ENCODE measurements around the gene GALC.

GALC gene

DNA sequence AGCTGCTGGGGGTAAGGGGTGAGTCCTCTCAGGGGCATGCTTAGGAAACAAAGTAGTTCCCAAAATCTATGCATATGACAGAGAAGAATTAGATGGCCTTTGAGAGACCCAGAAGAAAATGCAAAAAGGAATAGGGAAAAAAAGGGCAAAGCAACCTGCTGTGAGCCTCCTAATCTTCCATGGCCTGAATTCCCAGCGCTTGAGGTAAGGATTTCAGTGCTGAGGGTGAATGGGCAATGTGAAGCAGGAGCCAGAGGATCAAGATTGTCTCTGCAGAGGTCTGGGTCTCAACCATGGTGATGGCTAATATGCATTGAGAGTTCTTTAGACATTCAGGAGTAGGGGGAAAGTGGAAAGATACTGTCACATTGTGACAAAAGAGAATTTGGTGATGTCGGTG, 43.4 kb upstream of the GALC start:
- Histone ChIP-seq H3K4me3 (ENCODE audit: low read depth, low read length) (no peak overlapping the region), H3K79me1 (ENCODE audit: low read length) (no peaks in the 10 kb centered on the region), H3K9me3 (ENCODE audit: insufficient read depth, low read depth, low read length) (no peaks in the 10 kb centered on the region), H3K4me2 (ENCODE audit: low read length) (no peak overlapping the region), H3K9ac (ENCODE audit: low read length) (no peak overlapping the region), H2AFZ (ENCODE audit: insufficient read depth, low read length, poor library complexity) (no peak overlapping the region), H2AK5ac (ENCODE audit: low read length) (no peak overlapping the region), H3K36me3 (ENCODE audit: control insufficient read depth in 1 of 2, insufficient read depth in 2 of 2, low read length in 2 of 2) (no peaks in the 10 kb centered on the region), H3K4me1 (ENCODE audit: control insufficient read depth in 1 of 2, insufficient read depth in 2 of 2, low read length in 2 of 2) (no peaks in the 10 kb centered on the region), H3K27me3 (ENCODE audit: insufficient read depth, low read length) (no peaks in the 10 kb centered on the region), H3K14ac (ENCODE audit: low read length) (no peak overlapping the region), H4K8ac (ENCODE audit: low read depth, low read length) (no peak overlapping the region), H4K12ac (ENCODE audit: low read depth, low read length) (no peak overlapping the region), H4K91ac (ENCODE audit: low read depth, low read length) (no peak overlapping the region), H3K4ac (ENCODE audit: low read depth, low read length) (no peak overlapping the region), H3K27ac (ENCODE audit: low read depth, low read length) (no peak overlapping the region), H3K18ac (ENCODE audit: low read length) (no peak overlapping the region), H3K79me2 (ENCODE audit: control insufficient read depth, insufficient read depth, low read length, poor library complexity) (no peaks in the 10 kb centered on the region), H3K23ac (ENCODE audit: low read length) (no peak overlapping the region), H2BK12ac (ENCODE audit: low read length) (no peak overlapping the region), H2BK5ac (ENCODE audit: low read depth, low read length, poor library complexity) (no peak overlapping the region), H2BK120ac (ENCODE audit: insufficient read depth, low read length, poor library complexity) (no peak overlapping the region)
- no peak for DNase-seq
- WGBS (ENCODE audit: extremely low coverage, insufficient coverage, insufficient read length) = no CpG with 5 or more reads among the region's 2 CpGs

DNA sequence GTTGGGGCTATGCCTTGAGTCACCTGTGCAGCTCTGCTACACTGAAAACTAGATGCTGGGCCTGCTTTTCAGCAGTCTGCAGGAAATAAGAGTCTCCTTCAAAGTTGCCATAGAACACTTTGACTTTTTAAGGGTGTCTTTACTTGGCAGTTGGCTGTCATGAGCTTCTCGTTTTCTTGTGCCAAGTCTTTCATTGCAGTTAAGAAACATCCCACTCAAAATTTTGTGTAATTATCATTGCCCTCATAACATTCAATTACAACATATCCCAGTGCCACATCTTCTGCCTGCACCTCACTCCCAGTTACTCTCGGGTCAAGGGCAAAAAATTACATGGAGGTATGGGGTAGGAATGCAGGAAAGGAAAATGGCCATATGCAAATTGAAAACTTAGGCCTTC, 41.1 kb upstream of the GALC start:
- Histone ChIP-seq H3K23ac (ENCODE audit: low read length) (no peak overlapping the region), H3K36me3 (ENCODE audit: control insufficient read depth in 1 of 2, insufficient read depth in 2 of 2, low read length in 2 of 2) (no peaks in the 10 kb centered on the region), H3K18ac (ENCODE audit: low read length) (no peak overlapping the region)

DNA sequence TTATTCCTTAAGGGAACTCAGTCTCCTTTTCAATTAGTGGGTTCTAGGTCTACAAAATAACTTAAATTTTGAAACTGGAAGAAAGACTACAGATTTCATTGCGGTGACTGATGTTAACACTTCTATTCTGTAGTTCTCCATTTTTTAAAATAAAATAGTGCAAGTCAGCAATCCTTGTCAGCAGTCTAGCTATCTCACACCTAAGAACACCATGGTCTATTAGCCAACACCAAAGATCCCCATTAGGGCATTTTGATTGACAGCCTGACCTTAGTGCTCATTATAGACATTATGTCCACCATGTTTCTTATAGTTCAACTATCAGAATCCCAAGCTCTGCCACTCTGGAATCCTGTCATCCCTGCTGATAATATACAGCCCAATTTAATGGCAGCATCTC, 39.4 kb upstream of the GALC start:
- Histone ChIP-seq H3K27ac (ENCODE audit: low read depth, low read length) (no peak overlapping the region), H2BK120ac (ENCODE audit: insufficient read depth, low read length, poor library complexity) (no peak overlapping the region), H2AK5ac (ENCODE audit: low read length) (no peak overlapping the region), H3K18ac (ENCODE audit: low read length) (no peak overlapping the region), H3K4ac (ENCODE audit: low read depth, low read length) (no peak overlapping the region), H3K4me1 (ENCODE audit: control insufficient read depth in 1 of 2, insufficient read depth in 2 of 2, low read length in 2 of 2) (no peaks in the 10 kb centered on the region), H3K23ac (ENCODE audit: low read length) (no peak overlapping the region), H4K8ac (ENCODE audit: low read depth, low read length) (no peak overlapping the region), H2AFZ (ENCODE audit: insufficient read depth, low read length, poor library complexity) (no peak overlapping the region), H3K9ac (ENCODE audit: low read length) (no peak overlapping the region), H4K91ac (ENCODE audit: low read depth, low read length) (no peak overlapping the region), H3K4me3 (ENCODE audit: low read depth, low read length) (no peak overlapping the region), H3K9me3 (ENCODE audit: insufficient read depth, low read depth, low read length) (no peaks in the 10 kb centered on the region), H3K79me2 (ENCODE audit: control insufficient read depth, insufficient read depth, low read length, poor library complexity) (no peaks in the 10 kb centered on the region), H3K36me3 (ENCODE audit: control insufficient read depth in 1 of 2, insufficient read depth in 2 of 2, low read length in 2 of 2) (no peaks in the 10 kb centered on the region), H3K14ac (ENCODE audit: low read length) (no peak overlapping the region), H2BK12ac (ENCODE audit: low read length) (no peak overlapping the region), H3K27me3 (ENCODE audit: insufficient read depth, low read length) (no peaks in the 10 kb centered on the region), H3K4me2 (ENCODE audit: low read length) (no peak overlapping the region), H2BK5ac (ENCODE audit: low read depth, low read length, poor library complexity) (no peak overlapping the region), H4K12ac (ENCODE audit: low read depth, low read length) (no peak overlapping the region), H3K79me1 (ENCODE audit: low read length) (no peaks in the 10 kb centered on the region)
- no peak for DNase-seq
- no CpG with 5 or more reads among the region's 1 CpG for WGBS (ENCODE audit: extremely low coverage, insufficient coverage, insufficient read length)

More for the DNA sequence above, 41.1 kb upstream of the GALC start:
- H2AFZ ChIP-seq (ENCODE audit: insufficient read depth, low read length, poor library complexity) = no peak overlapping the region
- H2BK120ac ChIP-seq (ENCODE audit: insufficient read depth, low read length, poor library complexity) = no peak overlapping the region
- H2BK5ac ChIP-seq (ENCODE audit: low read depth, low read length, poor library complexity) = no peak overlapping the region
- no peak overlapping the region for H2AK5ac ChIP-seq (ENCODE audit: low read length)
- H3K79me2 ChIP-seq (ENCODE audit: control insufficient read depth, insufficient read depth, low read length, poor library complexity) = no peaks in the 10 kb centered on the region
- no peaks in the 10 kb centered on the region for H3K79me1 ChIP-seq (ENCODE audit: low read length)
- H4K91ac ChIP-seq (ENCODE audit: low read depth, low read length) = no peak overlapping the region
- no peak for DNase-seq
- H2BK12ac ChIP-seq (ENCODE audit: low read length) = no peak overlapping the region
- H4K12ac ChIP-seq (ENCODE audit: low read depth, low read length) = no peak overlapping the region
- no peak overlapping the region for H3K14ac ChIP-seq (ENCODE audit: low read length)
- H3K4me1 ChIP-seq (ENCODE audit: control insufficient read depth in 1 of 2, insufficient read depth in 2 of 2, low read length in 2 of 2) = no peaks in the 10 kb centered on the region
- H3K27me3 ChIP-seq (ENCODE audit: insufficient read depth, low read length) = no peaks in the 10 kb centered on the region
- H3K9ac ChIP-seq (ENCODE audit: low read length) = no peak overlapping the region
- H3K4me2 ChIP-seq (ENCODE audit: low read length) = no peak overlapping the region
- H3K4ac ChIP-seq (ENCODE audit: low read depth, low read length) = no peak overlapping the region
- H3K27ac ChIP-seq (ENCODE audit: low read depth, low read length) = no peak overlapping the region
- WGBS (ENCODE audit: extremely low coverage, insufficient coverage, insufficient read length) = no CpG with 5 or more reads among the region's 2 CpGs
- H3K4me3 ChIP-seq (ENCODE audit: low read depth, low read length) = no peak overlapping the region
- no peaks in the 10 kb centered on the region for H3K9me3 ChIP-seq (ENCODE audit: insufficient read depth, low read depth, low read length)
- no peak overlapping the region for H4K8ac ChIP-seq (ENCODE audit: low read depth, low read length)

GRCh38 chr14:88030892-88031291, 37.9 kb upstream of the GALC start:
- Histone ChIP-seq H3K4me2 (ENCODE audit: low read length) (no peak overlapping the region), H3K23ac (ENCODE audit: low read length) (no peak overlapping the region), H3K4me1 (ENCODE audit: control insufficient read depth in 1 of 2, insufficient read depth in 2 of 2, low read length in 2 of 2) (no peaks in the 10 kb centered on the region), H2AFZ (ENCODE audit: insufficient read depth, low read length, poor library complexity) (no peak overlapping the region), H2BK12ac (ENCODE audit: low read length) (no peak overlapping the region), H3K27me3 (ENCODE audit: insufficient read depth, low read length) (no peaks in the 10 kb centered on the region), H3K36me3 (ENCODE audit: control insufficient read depth in 1 of 2, insufficient read depth in 2 of 2, low read length in 2 of 2) (no peaks in the 10 kb centered on the region), H3K18ac (ENCODE audit: low read length) (no peak overlapping the region), H3K4ac (ENCODE audit: low read depth, low read length) (no peak overlapping the region), H4K12ac (ENCODE audit: low read depth, low read length) (no peak overlapping the region), H2BK5ac (ENCODE audit: low read depth, low read length, poor library complexity) (no peak overlapping the region), H3K27ac (ENCODE audit: low read depth, low read length) (no peak overlapping the region), H3K14ac (ENCODE audit: low read length) (no peak overlapping the region), H3K4me3 (ENCODE audit: low read depth, low read length) (no peak overlapping the region), H3K9ac (ENCODE audit: low read length) (no peak overlapping the region), H3K9me3 (ENCODE audit: insufficient read depth, low read depth, low read length) (no peaks in the 10 kb centered on the region), H4K91ac (ENCODE audit: low read depth, low read length) (no peak overlapping the region), H2BK120ac (ENCODE audit: insufficient read depth, low read length, poor library complexity) (no peak overlapping the region), H4K8ac (ENCODE audit: low read depth, low read length) (no peak overlapping the region), H2AK5ac (ENCODE audit: low read length) (no peak overlapping the region), H3K79me1 (ENCODE audit: low read length) (no peaks in the 10 kb centered on the region), H3K79me2 (ENCODE audit: control insufficient read depth, insufficient read depth, low read length, poor library complexity) (no peaks in the 10 kb centered on the region)
- no peak for DNase-seq
- no CpG with 5 or more reads among the region's 1 CpG for WGBS (ENCODE audit: extremely low coverage, insufficient coverage, insufficient read length)

All from trophoblast cell (in vitro differentiated cells and primary cell).